Breast epithelium (tissue), 3 donors: Measurements from ENCODE around the gene YWHAH.

Source experiments
- POLR2A ChIP-seq: fragments of 450-650 bp; IDR thresholded peaks from one replicate; pipeline ENCODE4 v1.6.1; 2016; ENCODE audit warnings: antibody characterized with exemption, mild to moderate bottlenecking, moderate library complexity
- POLR2AphosphoS5 ChIP-seq, 3 donors: sonication (generic); formaldehyde crosslinking; IDR thresholded peaks; one replicate each; pipeline ENCODE4 v1.6.1; 2017; ENCODE audit warnings: antibody characterized with exemption in 3 of 3
- TF ChIP-seq, protein P1 (sequence below), 3 donors: fragments of 450-650 bp; IDR thresholded peaks; one replicate each; pipeline ENCODE4 v1.5.1; 2016 to 2017; ENCODE audit warnings: antibody characterized with exemption in 3 of 3, mild to moderate bottlenecking in 3 of 3, moderate library complexity in 3 of 3

DNA sequence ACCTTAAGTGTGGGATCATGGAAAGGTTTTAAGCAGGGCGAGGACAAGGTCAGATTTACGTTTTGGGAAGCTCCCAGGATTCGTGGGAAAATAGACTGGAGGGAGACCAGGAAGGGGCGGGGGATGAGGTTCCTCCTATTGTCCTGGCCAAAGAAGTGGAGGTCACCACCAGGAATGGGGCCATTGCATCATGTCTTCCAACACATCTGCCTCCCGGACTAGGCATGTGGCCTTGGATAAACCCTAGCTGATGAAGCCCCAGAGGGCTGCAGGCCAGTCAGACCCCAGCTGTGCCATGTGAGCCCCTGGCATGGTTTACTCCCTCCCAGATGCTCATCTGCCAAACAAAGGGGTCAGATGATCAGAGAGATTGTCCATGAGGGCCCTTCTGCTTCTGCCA is 11.5 kb upstream of the YWHAH start:
- TF ChIP-seq POLR2AphosphoS5 (IDR thresholded peaks at IDR 0.05) (no peak), POLR2A (no peak)
- TF ChIP-seq, protein P1, sequence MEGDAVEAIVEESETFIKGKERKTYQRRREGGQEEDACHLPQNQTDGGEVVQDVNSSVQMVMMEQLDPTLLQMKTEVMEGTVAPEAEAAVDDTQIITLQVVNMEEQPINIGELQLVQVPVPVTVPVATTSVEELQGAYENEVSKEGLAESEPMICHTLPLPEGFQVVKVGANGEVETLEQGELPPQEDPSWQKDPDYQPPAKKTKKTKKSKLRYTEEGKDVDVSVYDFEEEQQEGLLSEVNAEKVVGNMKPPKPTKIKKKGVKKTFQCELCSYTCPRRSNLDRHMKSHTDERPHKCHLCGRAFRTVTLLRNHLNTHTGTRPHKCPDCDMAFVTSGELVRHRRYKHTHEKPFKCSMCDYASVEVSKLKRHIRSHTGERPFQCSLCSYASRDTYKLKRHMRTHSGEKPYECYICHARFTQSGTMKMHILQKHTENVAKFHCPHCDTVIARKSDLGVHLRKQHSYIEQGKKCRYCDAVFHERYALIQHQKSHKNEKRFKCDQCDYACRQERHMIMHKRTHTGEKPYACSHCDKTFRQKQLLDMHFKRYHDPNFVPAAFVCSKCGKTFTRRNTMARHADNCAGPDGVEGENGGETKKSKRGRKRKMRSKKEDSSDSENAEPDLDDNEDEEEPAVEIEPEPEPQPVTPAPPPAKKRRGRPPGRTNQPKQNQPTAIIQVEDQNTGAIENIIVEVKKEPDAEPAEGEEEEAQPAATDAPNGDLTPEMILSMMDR (IDR thresholded peaks at IDR 0.05), result no peak
